Suprapubic skin (tissue), 3 donors: Measurements from ENCODE around the gene SYCP1.

ENCODE experiments used
- POLR2AphosphoS5 ChIP-seq, 3 donors: sonication (generic); formaldehyde crosslinking; IDR thresholded peaks; one replicate each; pipeline ENCODE4 v1.6.1; 2017; ENCODE audit warnings: antibody characterized with exemption in 3 of 3
- TF ChIP-seq, protein P1 (sequence below), 2 donors: fragments of 200-600 bp in 1 of 2; fragments of 450-650 bp in 1 of 2; sonication (generic) in 1 of 2; IDR thresholded peaks; one replicate each; pipeline ENCODE4 v1.5.1; 2016 to 2019; ENCODE audit warnings: antibody characterized with exemption in 2 of 2, mild to moderate bottlenecking in 1 of 2, moderate library complexity in 1 of 2

DNA sequence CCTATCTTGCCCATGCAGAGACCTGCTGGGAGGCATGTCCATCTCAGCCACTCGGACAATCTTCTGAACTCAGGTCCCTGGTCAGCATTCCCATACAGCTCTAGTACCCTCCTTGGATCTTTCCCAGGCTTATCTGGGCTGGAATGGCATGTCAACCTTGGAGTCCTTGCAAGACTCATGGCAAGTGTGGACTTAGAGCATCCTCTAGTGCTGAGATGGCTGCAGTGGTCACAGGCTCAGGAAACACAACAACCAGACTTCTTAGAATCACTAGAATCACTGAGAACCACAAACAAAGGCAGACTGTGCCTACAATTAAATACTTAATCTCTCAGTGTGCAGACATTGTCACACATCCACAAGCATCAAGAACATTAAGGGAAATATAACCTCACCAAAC, 101.9 kb downstream of the SYCP1 start:
- TF ChIP-seq, protein P1, sequence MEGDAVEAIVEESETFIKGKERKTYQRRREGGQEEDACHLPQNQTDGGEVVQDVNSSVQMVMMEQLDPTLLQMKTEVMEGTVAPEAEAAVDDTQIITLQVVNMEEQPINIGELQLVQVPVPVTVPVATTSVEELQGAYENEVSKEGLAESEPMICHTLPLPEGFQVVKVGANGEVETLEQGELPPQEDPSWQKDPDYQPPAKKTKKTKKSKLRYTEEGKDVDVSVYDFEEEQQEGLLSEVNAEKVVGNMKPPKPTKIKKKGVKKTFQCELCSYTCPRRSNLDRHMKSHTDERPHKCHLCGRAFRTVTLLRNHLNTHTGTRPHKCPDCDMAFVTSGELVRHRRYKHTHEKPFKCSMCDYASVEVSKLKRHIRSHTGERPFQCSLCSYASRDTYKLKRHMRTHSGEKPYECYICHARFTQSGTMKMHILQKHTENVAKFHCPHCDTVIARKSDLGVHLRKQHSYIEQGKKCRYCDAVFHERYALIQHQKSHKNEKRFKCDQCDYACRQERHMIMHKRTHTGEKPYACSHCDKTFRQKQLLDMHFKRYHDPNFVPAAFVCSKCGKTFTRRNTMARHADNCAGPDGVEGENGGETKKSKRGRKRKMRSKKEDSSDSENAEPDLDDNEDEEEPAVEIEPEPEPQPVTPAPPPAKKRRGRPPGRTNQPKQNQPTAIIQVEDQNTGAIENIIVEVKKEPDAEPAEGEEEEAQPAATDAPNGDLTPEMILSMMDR (IDR thresholded peaks at IDR 0.05): peak in 1 of 2 donors; percentile 8
- no peak for TF ChIP-seq POLR2AphosphoS5 (IDR thresholded peaks at IDR 0.05)
